Keratinocyte (primary cell): Measurements from ENCODE around the gene LRPPRC. TPM values are rescaled to one million over a fixed set of nuclear protein-coding genes. Genes with fewer than 3 reads are reported as not detected.

ENCODE experiments used
- DNase-seq: peaks from one replicate; pipeline ENCODE4 v3.0.0-alpha.2; 2011; ENCODE audit warnings: low read depth, missing footprints, low spot score
- FAIRE-seq: peaks from 2 replicates; lab custom pipeline; 2011; peaks lifted over from hg19 to GRCh38; lab: Jason Lieb, UNC
- H2AFZ ChIP-seq: 2 replicates; pipeline ENCODE4 v1.6.0; 2012; ENCODE audit warnings: low read length, control low read depth, inconsistent platforms; ENCODE audit not compliant: control insufficient read depth
- H3K27ac ChIP-seq: 2 replicates; pipeline ENCODE4 v1.5.1; 2011; ENCODE audit warnings: low read length; ENCODE audit not compliant: control insufficient read depth, insufficient read depth
- H3K27me3 ChIP-seq: 3 replicates; pipeline ENCODE4 v1.6.0; 2011; ENCODE audit warnings: low read length; ENCODE audit not compliant: control insufficient read depth, insufficient read depth; ENCODE audit errors: extremely low read depth
- H3K36me3 ChIP-seq, 2 experiments: 2 replicates in 1 of 2; 3 replicates in 1 of 2; pipeline ENCODE4 v1.5.1; 2011; ENCODE audit warnings: low read length in 2 of 2, mild to moderate bottlenecking in 1 of 2; ENCODE audit not compliant: control insufficient read depth in 2 of 2, insufficient read depth in 2 of 2; ENCODE audit errors: extremely low read depth in 1 of 2
- H3K4me1 ChIP-seq: 3 replicates; pipeline ENCODE4 v1.5.1; 2011; ENCODE audit warnings: low read length; ENCODE audit not compliant: control insufficient read depth, insufficient read depth; ENCODE audit errors: extremely low read depth
- H3K4me2 ChIP-seq: 3 replicates; pipeline ENCODE4 v1.6.0; 2011; ENCODE audit warnings: low read depth, low read length; ENCODE audit not compliant: control insufficient read depth, insufficient read depth; ENCODE audit errors: extremely low read depth
- H3K4me3 ChIP-seq, 3 experiments: fragments of 200-600 bp in 1 of 3; sonication (generic) in 1 of 3; 2 replicates in 2 of 3; 3 replicates in 1 of 3; pipeline ENCODE4 v1.5.1; 2011 to 2016; ENCODE audit warnings: low read length in 3 of 3, mild to moderate bottlenecking in 3 of 3, control low read depth in 2 of 3, inconsistent platforms in 1 of 3, low read depth in 1 of 3, mixed read lengths in 1 of 3, mixed run types in 1 of 3, moderate library complexity in 1 of 3; ENCODE audit not compliant: control insufficient read depth in 2 of 3, insufficient read depth in 2 of 3; ENCODE audit errors: extremely low read depth in 1 of 3
- H3K79me2 ChIP-seq: 2 replicates; pipeline ENCODE4 v1.6.0; 2012; ENCODE audit warnings: low read length; ENCODE audit not compliant: control insufficient read depth, insufficient read depth
- H3K9ac ChIP-seq: 3 replicates; pipeline ENCODE4 v1.6.0; 2011; ENCODE audit warnings: low read length; ENCODE audit not compliant: control insufficient read depth, insufficient read depth; ENCODE audit errors: extremely low read depth
- H3K9me1 ChIP-seq: 3 replicates; pipeline ENCODE4 v1.6.0; 2011; ENCODE audit warnings: low read length; ENCODE audit not compliant: control insufficient read depth, insufficient read depth; ENCODE audit errors: extremely low read depth
- H3K9me3 ChIP-seq: 2 replicates; pipeline ENCODE4 v1.5.1; 2012; ENCODE audit warnings: low read depth, low read length; ENCODE audit not compliant: control insufficient read depth
- H4K20me1 ChIP-seq: 3 replicates; pipeline ENCODE4 v1.6.0; 2011; ENCODE audit warnings: low read length; ENCODE audit not compliant: control insufficient read depth, insufficient read depth; ENCODE audit errors: extremely low read depth
- CTCF ChIP-seq, 3 experiments: IDR thresholded peaks in 1 of 3; conservative IDR thresholded peaks in 1 of 3; optimal IDR thresholded peaks in 1 of 3; 2 replicates in 2 of 3; 3 replicates in 1 of 3; pipeline versions ENCODE3 to v1.5.1; 2011; ENCODE audit warnings: low read length in 3 of 3, mild to moderate bottlenecking in 3 of 3, moderate library complexity in 2 of 3, control low read depth in 1 of 3, inconsistent platforms in 1 of 3; ENCODE audit not compliant: insufficient read depth in 2 of 3; ENCODE audit errors: extremely low read depth in 1 of 3
- EZH2 ChIP-seq: IDR thresholded peaks from one replicate; pipeline ENCODE4 v1.6.1; 2012; ENCODE audit warnings: inconsistent platforms, mild to moderate bottlenecking, low read length, moderate library complexity
- dilution Hi-C: fragments of 300-500 bp; cut with MboI; formaldehyde crosslinking; loops from one replicate; pipeline ENCODE4 v1.7.0; 2020; ENCODE audit warnings: low sequenced_read_pairs; ENCODE audit not compliant: extremely low pct_ligation_motif_present
- polyA plus RNA-seq, 5 experiments: library from polyadenylated mRNA; depleted of rRNA in 3 of 5; stranded (reverse) in 3 of 5; stranded (forward) in 1 of 5; unstranded in 1 of 5; fragments of >200 nt; gene quantifications; 1 replicate in 1 of 5; 2 replicates in 3 of 5; 3 replicates in 1 of 5; pipeline versions ENCODE4 v1.2.1 to v1.2.3, GENCODE V29; 2011 to 2012; ENCODE audit warnings: missing spikeins in 2 of 5, low read depth in 1 of 5, low replicate concordance in 1 of 5

The LRPPRC gene
- polyA plus RNA-seq, 1 donor (not counting 4 experiments of a cell fraction or from before 2014, with no cell fraction given): 115 TPM

DNA sequence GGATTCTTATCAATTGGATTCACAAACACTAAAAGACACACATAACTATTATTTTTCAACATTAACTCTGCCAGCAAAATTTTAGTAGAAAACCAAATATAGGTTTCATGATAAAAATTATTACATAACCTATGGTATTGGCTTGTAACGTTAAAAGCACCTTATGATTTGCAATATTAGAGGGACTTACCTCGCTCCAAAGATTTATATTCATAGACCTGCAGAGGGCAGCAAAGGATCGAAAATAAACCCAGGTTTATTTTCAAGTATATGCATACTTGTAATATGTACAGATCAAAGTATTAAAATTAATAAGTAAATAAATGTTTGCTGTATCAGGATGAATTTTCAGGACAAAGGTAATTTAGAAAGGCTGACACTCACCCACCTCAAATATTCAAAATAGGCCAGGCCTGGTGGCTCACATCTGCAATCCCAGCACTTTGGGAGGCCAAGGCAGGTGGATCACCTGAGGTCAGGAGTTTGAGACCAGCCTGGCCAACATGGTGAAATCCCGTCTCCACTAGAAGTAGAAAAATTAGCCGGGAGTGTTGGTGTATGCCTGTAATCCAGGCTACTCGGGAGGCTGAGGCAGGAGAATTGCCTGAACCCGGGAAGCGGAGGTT is 45.3 kb downstream of the LRPPRC start:
- Histone ChIP-seq H3K27me3 (no peaks in the 10 kb centered on the region), H3K4me1 (no peaks in the 10 kb centered on the region), H2AFZ (no peak overlapping the region), H3K9ac (no peak overlapping the region), H3K9me3 (no peaks in the 10 kb centered on the region), H4K20me1 (no peaks in the 10 kb centered on the region), H3K9me1 (no peaks in the 10 kb centered on the region), H3K4me2 (no peak overlapping the region), H3K4me3 (no peak overlapping the region), H3K79me2 (no peaks in the 10 kb centered on the region), H3K27ac (no peak overlapping the region), H3K36me3 (peaks cover 15 to 28% of the 10 kb centered on the region in 2 experiments)
- FAIRE-seq (no peak), DNase-seq (no peak)
- no peak for TF ChIP-seq EZH2
- no peak for TF ChIP-seq CTCF (optimal IDR thresholded peaks at IDR 0.05 in 1 of 3, IDR thresholded peaks at IDR 0.05 in 1 of 3, conservative IDR thresholded peaks at IDR 0.05 in 1 of 3; ENCODE audit: extremely low read depth in 1 of 3, insufficient read depth in 2 of 3, low read length in 3 of 3)
- dilution Hi-C loops: no loop called here

DNA sequence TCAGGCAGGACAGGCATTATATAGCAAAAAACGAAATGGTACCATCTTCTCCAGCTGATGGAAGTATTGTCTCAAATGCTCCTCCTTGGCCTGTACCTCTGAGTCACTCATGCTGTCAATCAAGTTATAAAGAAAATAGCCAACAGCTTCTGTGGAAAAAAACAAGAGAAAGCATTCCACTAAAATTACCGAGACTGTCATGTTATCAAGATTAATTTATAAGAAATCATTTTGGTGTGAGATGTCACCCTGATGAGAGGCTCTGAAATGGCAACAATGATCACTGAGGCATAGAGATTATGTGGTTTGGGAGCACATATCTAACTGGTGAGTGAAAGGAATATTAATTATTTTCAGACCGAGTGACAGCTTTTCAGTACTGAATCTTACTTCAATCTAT is 47.4 kb downstream of the LRPPRC start:
- H4K20me1 ChIP-seq: no peaks in the 10 kb centered on the region
- H3K9me1 ChIP-seq: no peaks in the 10 kb centered on the region
- FAIRE-seq (no peak), DNase-seq (no peak)
- no peak overlapping the region for H2AFZ ChIP-seq
- no peaks in the 10 kb centered on the region for H3K27me3 ChIP-seq
- no peaks in the 10 kb centered on the region for H3K9me3 ChIP-seq
- peaks cover 19 to 21% of the 10 kb centered on the region in 2 experiments for H3K36me3 ChIP-seq
- H3K4me3 ChIP-seq: no peak overlapping the region
- H3K27ac ChIP-seq: no peak overlapping the region
- no peak for TF ChIP-seq CTCF (optimal IDR thresholded peaks at IDR 0.05 in 1 of 3, IDR thresholded peaks at IDR 0.05 in 1 of 3, conservative IDR thresholded peaks at IDR 0.05 in 1 of 3; ENCODE audit: extremely low read depth in 1 of 3, insufficient read depth in 2 of 3, low read length in 3 of 3)
- TF ChIP-seq EZH2: no peak
- H3K9ac ChIP-seq: no peak overlapping the region
- H3K4me1 ChIP-seq: no peaks in the 10 kb centered on the region
- H3K79me2 ChIP-seq: no peaks in the 10 kb centered on the region
- dilution Hi-C loops: no loop called here
- no peak overlapping the region for H3K4me2 ChIP-seq
